Right forelimb (tissue), 1 donor: ENCODE data around the gene CNOT4.
"Not testable (repeated sequence)": the region's sequence is repeated elsewhere in the genome, so short reads cannot be mapped to it uniquely, and the experiment has no call there.

Experiments
- DNase-seq: peaks from one replicate; pipeline ENCODE4 v3.0.0-alpha.2; 2018

CNOT4 gene

GRCh38 chr7:135512135-135512887 is 2.4 kb upstream of the CNOT4 start:
- DNase-seq = no peak

DNA sequence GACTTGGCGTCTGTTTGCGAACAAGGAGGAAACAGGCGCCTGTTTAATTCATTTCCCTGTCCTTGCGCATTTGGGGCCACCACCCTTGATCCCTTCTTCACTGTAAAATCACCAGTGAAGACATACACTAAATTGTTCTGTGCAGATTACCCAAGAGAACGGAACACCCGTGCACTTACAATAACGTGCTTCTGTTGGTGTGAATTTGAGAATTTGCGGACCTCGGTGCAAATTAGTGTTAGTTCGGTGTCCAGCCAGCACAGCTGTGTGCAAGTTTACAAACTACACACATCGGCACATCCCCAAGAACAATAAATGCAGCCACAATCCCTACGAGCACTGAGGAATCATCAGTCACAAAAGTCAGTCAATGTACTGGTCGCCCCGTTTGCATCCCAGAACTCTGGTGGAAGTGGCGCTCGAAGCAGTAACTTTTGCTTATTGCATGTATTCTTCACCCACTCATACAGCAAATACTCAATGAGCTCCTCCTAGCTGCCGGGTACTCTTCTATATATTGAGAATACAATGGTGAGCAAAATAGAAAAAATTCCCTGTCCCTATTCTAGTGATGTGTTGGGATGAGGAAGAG is 786 bp upstream of the CNOT4 start:
- peak; percentile 48 for DNase-seq

GRCh38 chr7:135509589-135509838 is 388 bp downstream of the CNOT4 start:
- DNase-seq = no peak

DNA sequence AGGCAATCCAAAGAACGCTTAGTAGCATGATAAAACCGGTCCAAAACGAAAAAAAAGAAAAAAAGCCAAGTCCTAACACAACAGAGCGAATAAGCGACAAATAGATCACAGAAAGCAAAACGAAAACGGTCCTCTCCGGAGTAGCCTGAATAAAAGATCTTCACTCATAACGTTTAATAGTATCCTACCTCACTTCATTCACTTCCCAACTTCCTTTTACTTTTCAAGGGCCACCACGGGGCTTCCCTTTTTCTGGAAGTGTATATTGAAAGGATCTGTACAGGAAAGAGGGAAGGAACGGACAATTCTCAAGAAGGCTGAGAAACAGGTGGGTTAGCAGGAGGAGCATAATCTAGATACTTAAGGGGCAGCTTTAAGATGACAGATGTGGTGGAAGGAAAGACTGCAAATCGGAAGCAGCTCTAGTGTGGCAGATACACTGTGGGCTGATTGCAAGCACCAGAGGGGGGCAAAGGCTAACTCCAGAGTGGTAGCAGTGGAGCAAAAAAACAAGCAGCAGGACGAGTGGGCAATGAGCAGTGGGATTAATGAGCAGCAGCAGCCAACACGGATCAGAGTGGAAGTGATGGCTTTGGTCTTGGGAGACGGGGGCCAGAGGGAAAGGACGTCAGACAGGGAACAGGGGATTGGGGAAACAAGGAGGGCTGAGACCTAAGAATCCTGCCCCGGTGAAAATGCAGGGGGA is 866 bp downstream of the CNOT4 start:
- DNase-seq = peak; percentile 53

DNA sequence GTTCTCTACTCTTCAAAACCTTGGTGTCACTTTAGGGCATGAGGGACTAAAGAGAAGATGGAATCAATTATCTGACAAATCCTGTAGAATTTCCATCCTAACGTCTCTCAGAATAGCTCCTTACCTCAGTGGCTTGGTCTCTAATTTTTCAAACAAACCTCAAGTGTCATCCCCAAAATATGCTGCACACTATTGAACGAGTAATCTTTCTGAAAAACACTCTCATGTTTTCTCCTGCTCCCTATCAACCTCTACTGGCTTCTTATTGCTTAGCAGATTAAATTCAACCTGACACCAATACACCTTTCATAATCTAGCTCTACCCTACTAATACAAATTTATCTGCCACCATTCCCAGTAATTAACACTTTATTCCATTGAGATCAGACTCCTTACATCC is 8.5 kb downstream of the CNOT4 start:
- no peak for DNase-seq

DNA sequence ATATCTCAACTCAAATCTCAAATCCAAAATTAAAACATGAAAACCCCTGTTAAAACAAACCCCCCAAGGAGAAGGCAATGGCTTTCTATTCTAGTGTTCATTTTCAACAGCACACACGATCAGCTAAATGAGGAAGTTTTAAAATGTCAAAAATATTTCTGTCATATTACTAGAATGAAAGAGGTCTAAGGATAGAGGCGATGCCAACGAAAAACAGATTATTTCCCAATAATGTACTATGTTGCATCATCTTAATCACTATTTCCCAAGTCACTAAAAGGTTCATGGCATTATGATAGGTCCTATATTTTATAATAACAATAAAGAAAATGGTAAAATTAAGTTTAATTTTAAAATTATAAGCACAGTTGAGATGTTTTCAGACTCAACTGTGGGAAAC is 10.1 kb downstream of the CNOT4 start:
- no peak for DNase-seq

GRCh38 chr7:135497161-135497560 is 12.7 kb downstream of the CNOT4 start:
- DNase-seq = not testable (repeated sequence)

DNA sequence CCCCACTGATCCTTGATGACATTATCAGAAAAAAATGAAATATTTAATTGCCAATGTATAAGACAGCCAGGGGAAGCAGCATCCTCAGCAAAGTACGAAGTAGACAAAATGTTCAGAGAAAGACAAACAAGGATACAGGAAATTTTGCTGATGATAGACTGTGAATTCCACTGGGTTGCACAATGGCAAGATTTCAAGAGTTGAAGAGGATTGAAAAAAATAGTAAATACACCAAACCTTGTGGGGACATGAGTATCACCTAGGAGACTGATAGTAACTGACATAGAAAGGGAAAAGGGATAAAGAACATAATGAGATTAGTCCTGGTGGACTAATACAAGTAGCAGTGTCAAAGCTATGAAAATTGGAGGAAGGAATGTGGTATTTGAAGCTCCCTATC is 16.5 kb downstream of the CNOT4 start:
- DNase-seq = no peak

DNA sequence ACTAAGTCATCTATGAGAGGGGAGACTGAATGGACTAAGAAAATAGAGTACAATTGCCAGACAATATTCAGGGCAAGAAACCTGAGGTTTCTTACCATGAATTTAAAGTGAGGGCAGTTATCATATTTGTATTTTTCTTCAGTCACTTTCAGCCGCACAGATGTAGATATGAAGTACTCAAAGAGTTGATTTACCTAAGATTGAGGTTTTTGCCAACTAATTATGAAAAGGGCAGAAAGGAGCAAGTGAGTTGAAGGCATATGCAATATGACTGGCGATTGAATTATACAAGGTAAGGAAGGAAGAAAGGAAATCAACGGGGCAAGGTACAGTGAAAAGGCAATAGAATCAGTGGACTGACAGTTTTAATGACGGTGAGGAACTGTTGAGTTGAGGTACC is 17.8 kb downstream of the CNOT4 start:
- DNase-seq = no peak

DNA sequence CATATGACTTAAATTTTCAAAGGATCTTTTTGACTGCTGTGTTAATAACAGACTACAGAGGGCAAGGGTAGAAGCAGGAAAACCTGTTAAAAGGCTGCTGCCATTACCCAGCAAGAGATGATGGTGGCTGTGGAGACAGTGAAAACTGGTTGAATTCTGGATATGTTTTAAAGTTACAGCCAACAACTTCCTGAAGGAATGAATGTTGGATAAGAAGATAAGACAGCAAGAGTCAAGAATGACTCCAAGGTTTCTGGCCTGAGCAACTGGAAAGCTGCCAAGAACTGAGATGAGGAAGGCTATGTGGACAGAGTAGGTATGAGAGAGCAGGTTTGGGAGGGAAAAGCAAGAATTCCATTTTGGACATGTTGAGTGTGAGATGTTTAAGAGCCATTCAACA is 19.1 kb downstream of the CNOT4 start:
- DNase-seq = no peak

DNA sequence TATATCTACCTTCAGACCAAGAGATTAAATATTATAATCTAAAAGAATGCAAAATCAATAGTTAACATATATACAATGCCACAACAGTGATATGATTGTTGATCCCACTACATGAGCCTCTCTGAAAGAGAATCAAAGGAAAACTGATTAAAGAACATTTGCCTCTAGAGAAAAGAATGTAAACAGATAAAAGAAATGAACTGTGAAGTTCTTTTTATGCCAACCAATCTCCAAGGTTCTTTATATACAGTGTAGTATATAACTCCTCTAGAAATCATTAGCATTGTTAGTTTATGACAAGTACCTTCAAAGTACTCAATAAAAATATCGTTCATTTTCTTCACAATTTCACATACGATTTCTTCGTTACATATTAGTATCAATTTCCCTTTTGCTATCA is 20.1 kb downstream of the CNOT4 start:
- no peak for DNase-seq

- DNase-seq = no peak
Measured at GRCh38 chr7:135486261-135486920, 23.5 kb downstream of the CNOT4 start.

- DNase-seq = no peak
Measured at GRCh38 chr7:135481598-135481979, 28.3 kb downstream of the CNOT4 start.

DNA sequence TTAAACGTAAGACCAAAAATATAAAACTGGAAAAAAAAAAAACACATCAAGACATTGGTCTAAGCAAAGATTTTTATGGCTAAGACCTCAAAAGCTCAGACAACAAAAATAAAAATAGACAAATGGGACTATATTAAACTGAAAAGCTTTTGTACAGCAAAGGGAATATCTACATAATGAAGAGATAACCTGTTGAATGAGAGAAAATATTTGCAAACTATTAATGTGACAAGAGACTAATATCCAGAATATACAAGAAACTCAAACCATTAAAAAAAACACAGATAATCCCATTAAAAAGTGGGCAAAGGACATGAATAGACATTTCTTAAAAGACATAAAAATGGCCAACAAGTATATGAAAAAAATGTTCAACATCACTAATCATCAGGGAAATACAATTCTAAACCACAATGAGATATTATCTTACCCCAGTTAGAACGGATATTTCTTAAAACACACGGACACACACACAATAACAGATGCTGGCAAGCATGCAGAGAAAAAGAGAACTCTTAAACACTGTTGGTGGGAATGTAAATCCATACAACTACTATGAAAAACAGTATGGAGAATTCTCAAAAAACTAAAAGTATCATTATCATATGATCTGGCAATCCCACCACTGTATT is 28.8 kb downstream of the CNOT4 start:
- DNase-seq = no peak

- no peak for DNase-seq
Measured at GRCh38 chr7:135475521-135475920, 34.4 kb downstream of the CNOT4 start.

GRCh38 chr7:135469705-135470104 is 40.2 kb downstream of the CNOT4 start:
- DNase-seq = not testable (repeated sequence)

GRCh38 chr7:135467207-135467711 is 42.6 kb downstream of the CNOT4 start:
- no peak for DNase-seq

GRCh38 chr7:135466442-135467206 is 43.3 kb downstream of the CNOT4 start:
- DNase-seq = no peak

GRCh38 chr7:135463908-135464307 is 46.0 kb downstream of the CNOT4 start:
- DNase-seq = no peak

DNA sequence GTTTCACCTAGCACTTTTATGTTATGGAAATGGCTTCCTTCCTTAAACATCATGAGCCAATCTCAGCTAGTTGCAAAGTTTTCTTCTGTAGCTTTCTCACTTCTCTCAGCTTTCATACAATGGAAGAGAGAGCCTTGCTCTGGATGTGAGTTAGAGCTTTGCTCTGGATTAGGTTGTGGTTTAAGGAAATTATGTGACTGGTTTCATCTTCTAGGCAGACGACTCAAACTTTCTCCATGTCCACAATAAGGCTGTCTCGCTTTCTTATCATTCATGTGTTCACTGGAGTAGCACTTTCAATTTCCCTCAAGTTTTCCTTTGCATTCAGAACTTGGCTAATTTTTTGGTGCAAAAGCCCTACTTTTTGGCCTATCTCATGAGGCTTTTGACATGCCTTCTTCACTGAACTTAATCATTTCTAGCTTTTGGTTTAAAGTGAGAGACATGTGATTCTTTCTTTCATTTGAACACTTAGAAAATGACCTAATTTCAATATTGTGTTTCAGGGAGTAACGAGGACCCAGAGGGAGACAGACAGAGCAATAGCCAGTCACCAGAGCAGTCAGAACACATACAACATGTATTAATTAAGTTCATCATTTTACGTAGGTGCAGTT is 49.8 kb downstream of the CNOT4 start:
- no peak for DNase-seq

- no peak for DNase-seq
Measured at GRCh38 chr7:135459076-135459475, 50.8 kb downstream of the CNOT4 start.

GRCh38 chr7:135454060-135454459 is 55.8 kb downstream of the CNOT4 start:
- no peak for DNase-seq
